Fibroblast of upper back skin (primary cell): Measurements from ENCODE around the gene RAMP1.
"Not testable (repeated sequence)": the region's sequence is repeated elsewhere in the genome, so short reads cannot be mapped to it uniquely, and the experiment has no call there.

Experiments
- DNase-seq: peaks from one replicate; pipeline ENCODE4 v3.0.0-alpha.2; 2013

Gene RAMP1

DNA sequence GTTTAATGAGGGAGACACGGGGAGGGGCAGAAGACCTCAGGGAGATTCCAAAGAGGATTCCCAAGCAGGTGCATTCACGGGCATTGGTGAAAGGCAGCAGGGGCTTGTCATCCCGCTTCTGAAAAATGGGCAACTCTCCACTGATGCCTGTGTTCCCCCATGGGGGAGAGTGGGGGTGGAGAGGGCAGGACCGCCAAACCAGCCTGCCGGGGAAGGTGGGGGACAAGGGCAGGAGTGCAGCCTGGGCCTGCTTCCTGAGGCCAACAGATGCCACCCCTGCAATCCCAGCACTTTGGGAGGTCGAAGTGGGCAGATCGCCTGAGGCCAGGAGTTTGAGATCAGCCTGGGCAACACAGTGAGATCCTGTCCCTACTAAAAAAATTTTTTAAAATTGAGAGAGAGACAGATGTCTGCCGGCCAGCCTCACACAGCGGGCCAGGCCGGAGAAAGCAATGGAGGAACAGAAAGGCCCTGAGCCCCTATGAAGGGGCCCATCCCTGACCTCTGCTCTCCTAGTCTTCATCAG, 62.6 kb downstream of the RAMP1 start:
- no peak for DNase-seq

- DNase-seq, result no peak
Observed at GRCh38 chr2:237922641-237923361, 63.4 kb downstream of the RAMP1 start.

GRCh38 chr2:237923481-237924163, 64.2 kb downstream of the RAMP1 start:
- peak; percentile 62 for DNase-seq

DNA sequence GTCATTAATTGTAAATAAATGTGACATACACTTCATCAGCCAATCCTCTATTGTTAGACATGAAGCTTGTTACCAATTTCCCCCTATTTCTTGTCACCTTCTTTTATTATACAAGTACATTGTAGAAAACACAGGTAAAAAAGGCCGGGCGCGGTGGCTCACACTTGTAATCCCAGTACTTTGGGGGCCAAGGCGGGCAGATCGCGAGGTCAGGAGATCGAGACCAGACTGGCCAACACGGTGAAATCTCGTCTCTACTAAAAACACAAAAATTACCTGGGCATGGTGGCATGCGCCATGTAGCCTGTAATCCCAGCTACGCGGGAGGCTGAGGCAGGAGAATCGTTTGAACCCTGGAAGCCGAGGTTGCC, 64.7 kb downstream of the RAMP1 start:
- no peak for DNase-seq

- DNase-seq, result no peak
Observed at GRCh38 chr2:237927135-237927534, 67.7 kb downstream of the RAMP1 start.

GRCh38 chr2:237927986-237928385, 68.6 kb downstream of the RAMP1 start:
- DNase-seq, result no peak

- no peak for DNase-seq
Observed at GRCh38 chr2:237929979-237930378, 70.6 kb downstream of the RAMP1 start.

DNA sequence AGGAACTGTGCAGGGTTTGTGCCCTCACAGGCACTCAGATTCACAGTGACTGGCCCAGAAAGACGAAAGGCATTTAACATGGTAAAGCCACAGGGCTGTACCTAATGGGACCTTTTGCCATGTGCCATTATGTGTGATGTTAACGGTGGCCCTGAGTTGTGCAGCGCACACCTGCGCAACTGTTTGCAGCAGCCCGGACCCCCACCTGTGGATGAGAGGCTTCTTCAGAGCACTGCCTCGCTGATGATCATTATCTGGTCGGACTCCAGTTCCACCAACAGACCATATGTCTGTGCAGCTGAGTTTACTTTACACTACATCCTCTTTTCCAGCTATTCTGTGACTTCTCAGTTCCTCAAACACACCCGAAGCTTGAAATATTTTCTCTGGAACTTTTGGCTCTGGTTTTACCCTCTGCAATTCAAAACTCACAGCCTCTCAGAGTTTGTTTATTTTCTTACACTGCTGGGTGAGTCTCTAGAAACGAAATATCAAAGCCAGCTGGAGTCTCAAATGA, 71.8 kb downstream of the RAMP1 start:
- DNase-seq, result peak; percentile 40

DNA sequence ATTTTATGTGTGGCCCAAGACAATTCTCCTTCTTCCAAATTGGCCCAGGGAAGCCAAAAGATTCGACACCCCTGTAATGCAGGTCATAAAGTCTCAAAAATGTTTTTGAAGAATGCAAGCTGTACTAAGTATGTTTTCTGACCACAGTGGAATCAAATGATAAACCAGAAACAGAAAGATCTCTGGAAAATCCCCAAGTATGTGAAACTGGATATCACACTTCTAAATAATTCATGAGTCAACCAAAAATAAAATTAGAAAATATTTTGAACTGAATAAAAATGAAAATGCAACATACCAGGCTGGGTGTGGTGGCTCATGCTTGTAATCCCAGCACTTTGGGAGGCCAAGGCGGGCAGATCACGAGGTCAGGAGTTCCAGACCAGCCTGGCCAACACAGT, 73.3 kb downstream of the RAMP1 start:
- DNase-seq, result peak; percentile 79

- DNase-seq, result no peak
Observed at GRCh38 chr2:237934186-237934585, 74.8 kb downstream of the RAMP1 start.

DNA sequence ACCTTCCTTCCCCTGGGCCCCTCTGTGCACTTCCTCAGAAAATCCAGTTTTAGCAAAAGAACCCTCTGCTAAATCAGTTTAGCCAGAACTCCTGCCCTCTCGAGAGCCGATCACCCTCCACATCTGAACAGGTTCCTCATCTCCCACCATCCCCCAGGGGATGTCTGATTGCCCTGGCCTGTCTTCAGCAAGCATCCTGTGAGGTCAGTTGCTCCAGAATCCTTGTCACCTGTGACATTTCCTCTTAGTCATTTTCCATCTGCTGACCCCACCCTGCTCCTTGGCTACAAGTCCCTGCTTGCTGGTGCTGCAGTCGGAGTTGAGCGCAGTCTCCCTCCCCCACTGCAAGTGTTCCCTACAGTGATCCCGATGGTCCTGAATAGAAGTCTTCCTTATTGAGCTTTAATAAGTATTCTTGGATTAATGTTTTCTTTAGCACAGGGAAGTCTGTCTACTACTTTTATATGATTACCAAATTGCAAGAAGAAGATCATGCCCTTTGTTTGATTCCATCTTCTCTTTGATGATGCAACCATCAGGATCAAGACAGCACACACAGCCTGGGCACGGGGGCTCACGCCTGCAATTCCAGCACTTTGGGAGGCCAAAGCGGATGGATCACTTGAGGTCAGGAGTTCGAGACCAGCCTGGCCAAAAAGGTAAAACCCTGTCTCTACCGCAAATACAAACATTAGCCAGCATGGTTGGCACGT, 76.5 kb downstream of the RAMP1 start:
- no peak for DNase-seq

- DNase-seq, result no peak
Observed at GRCh38 chr2:237939251-237939650, 79.8 kb downstream of the RAMP1 start.

DNA sequence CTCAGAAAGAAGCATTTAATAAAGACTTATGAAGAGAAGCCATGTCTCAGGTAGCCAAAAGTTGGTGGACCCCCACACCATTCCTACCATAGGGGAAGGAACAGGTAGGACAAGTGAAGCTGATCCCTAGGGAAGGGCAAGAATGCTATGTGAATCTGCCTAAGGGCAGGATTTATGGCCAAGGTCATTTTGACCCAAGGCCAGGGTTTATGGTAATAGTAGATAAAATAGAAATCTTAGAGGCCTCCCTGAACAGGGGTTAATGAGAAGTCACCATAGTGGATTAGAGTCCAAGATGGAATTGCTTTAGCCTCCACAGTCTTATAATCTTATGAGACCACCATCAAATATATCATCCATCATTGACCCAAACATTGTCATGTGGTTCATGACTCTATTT, 81.4 kb downstream of the RAMP1 start:
- DNase-seq, result no peak

- no peak for DNase-seq
Observed at GRCh38 chr2:237941239-237941638, 81.8 kb downstream of the RAMP1 start.

DNA sequence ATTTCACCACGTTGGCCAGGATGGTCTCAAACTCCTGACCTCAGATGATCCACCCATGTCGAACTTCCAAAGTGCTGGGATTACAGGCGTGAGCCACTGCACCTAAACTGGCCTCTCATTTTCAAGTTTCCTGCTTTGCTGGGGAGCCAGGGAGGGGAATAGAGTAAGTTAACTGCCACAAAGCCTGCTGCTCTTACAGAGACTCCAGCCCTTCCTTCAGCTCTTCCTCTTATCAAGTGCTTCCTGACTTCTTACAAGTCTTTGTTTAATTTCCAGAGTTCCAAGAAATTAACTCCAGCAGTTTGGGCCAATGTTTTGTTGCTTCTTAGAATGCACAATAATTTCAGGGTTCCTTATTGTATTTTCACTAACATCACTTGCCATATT, 83.1 kb downstream of the RAMP1 start:
- DNase-seq, result no peak

DNA sequence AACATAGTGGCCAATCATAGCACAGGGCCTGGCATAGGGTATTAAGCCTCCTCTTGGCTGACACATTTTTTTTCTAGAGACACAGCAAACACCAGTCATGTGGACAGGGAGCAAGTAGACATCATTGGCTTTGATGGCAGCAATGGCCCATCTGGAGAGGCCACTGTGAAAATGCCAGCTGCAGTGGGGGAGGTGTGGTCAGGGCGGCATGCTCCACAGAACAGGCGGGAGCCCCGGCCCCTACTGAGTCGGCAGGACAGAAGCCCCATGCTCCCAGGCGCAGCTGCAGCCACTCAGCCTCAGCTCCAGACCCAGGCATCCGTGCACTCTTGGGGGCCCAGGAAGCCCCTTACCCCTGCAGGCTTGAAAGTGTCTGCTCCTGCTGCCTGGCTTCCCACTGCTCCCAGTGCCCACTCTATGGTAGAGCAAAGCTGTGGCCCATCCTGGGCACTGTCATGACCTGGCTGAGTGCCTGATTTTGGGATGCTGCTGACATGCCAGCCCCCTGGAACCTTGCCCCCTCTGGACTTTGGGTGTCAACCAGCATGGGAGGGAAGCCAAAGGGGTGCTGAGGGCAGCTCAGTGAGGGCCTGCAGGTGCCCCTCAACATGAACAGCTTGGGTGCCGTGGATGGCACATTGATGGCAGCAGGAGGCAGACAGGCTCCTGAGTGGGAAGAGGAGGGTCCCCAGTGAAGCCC, 84.1 kb downstream of the RAMP1 start:
- DNase-seq, result no peak

DNA sequence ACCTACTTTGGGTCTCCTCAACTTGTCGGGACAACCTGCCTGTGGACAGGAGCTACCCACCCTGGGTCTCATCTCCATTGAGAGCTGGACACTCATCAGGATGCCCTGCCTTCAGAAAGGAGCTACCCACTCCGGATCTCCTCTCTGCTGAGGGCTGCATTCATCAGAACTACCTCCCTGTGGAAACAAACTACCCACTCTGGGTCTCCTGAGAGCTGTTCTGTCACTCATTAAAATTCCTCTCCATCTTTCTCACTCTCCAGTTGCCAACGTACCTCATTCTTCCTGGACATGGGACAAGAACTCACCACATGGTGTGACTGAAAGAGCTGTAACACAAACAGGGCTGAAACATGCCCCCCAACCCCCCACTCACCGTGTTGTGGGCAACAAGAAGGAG, 84.9 kb downstream of the RAMP1 start:
- no peak for DNase-seq

DNA sequence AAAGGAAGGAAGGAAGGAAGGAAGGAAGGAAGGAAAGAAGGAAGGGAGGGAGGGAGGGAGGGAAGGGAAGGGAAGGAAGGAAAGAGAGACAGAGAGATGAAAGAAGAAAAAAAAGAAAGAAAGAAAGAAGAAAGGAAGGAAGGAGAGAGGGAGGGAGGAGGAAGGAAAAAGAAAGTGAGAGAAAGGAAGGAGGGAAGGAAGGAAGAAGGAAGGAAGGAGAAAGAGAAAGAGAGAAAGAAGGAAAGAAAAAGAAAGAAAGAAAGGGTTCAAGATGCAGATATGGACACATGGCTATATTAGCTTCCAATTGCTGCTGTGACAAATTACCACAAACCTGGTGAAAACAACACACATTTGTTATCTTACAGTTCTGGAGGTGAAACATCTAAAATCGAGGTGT, 87.0 kb downstream of the RAMP1 start:
- DNase-seq, result no peak

- DNase-seq, result not testable (repeated sequence)
Observed at GRCh38 chr2:237951354-237951753, 91.9 kb downstream of the RAMP1 start.

DNA sequence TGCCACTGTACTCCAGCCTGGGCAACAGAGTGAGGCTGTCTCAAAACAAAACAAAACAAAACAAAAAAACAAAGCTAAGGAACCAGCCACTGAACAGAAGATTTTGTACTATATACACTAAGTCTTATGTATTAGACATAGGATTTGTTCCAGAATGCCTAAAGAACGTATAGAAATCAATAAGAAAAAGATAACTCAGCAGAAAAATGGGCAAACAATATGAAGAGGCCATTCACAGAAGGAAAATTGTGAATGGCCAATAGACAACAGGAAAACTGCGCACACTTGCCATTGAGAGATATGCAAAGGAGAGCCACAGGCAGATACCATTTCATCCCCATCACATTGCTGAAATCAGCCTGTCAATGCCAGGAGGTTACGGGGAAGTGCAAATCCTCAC, 92.5 kb downstream of the RAMP1 start:
- no peak for DNase-seq

DNA sequence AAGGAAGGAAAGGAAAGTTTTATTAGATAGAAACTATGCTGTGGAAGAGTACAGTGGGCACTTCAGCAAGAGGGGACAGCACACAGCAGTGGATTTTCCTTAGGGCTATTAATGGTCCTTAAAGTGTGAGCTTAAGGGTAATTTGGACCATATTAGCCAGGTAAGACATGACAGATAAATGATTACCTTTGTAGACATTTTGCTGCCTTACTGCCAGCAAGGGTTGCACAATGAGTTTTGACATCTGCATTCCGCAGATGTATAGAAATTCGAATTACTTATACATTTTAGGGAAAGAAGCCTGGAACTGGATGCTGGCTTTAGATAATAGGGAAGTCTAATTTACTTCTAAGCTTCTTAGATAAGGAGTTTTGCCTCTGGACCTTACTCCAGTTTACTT, 93.4 kb downstream of the RAMP1 start:
- DNase-seq, result no peak

- no peak for DNase-seq
Observed at GRCh38 chr2:237955640-237956401, 96.4 kb downstream of the RAMP1 start.
